ENCODE measurements around the gene CR1L. TPM values are rescaled to one million over a fixed set of nuclear protein-coding genes. Genes with fewer than 3 reads are reported as not detected.

CR1L gene
- total and polyA plus RNA-seq, 2 experiments from 2014 or later = 5.8 to 21.4 TPM

DNA sequence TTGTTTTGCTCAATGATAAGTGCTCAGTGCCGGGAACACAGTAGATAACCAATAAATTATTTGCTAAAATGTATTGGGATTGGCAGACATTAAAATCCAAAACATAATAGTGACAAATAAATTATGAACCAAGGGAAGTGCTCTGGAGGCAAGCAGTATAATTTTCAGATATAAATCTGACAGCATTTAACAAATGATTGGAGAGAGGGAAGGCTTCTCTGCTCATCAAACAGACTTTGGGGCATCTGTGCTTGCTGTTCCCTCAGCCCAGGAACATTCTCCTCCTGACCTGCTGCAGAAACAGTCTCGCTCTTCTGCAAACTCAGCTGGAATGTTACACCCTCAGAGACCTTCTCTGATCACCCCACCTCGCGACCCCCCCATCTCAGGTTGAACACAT lies 109.1 kb downstream of the CR1L start:
- no peak overlapping the region for H3K27ac Mint-ChIP-seq
- no peak overlapping the region for H3K27ac ChIP-seq (ENCODE audit: low read depth)
- H3K36me3 Mint-ChIP-seq (ENCODE audit: low read depth) = peaks cover 28% of the 10 kb centered on the region
- peak overlapping the region; percentile 95 for H3K4me3 ChIP-seq
- H3K9me2 ChIP-seq (ENCODE audit: insufficient read depth) = no peaks in the 10 kb centered on the region
- no peaks in the 10 kb centered on the region for H3F3A ChIP-seq (replicated peaks; ENCODE audit: low read depth)
- H3K4me1 Mint-ChIP-seq = peaks cover 36% of the 10 kb centered on the region
- H3K4me3 Mint-ChIP-seq = peak overlapping the region; percentile 100
- peaks cover 84% of the 10 kb centered on the region for H3K79me2 ChIP-seq (replicated peaks; ENCODE audit: insufficient read depth)
- no peaks in the 10 kb centered on the region for H3K27me3 ChIP-seq (ENCODE audit: insufficient read depth)
- H3K9me3 Mint-ChIP-seq = no peaks in the 10 kb centered on the region
- H3K36me3 ChIP-seq (ENCODE audit: insufficient read depth) = peaks cover 20% of the 10 kb centered on the region
- H3K4me1 ChIP-seq (ENCODE audit: insufficient read depth) = peaks cover 47% of the 10 kb centered on the region
- ATAC-seq = no peak
- DNase-seq (ENCODE audit: low spot score) = no peak
- H2AFZ ChIP-seq = no peak overlapping the region
- peaks cover 6% of the 10 kb centered on the region for H3K27me3 Mint-ChIP-seq (ENCODE audit: insufficient read depth, low read depth, poor library complexity)
- peak overlapping the region; percentile 83 for H3K4me2 ChIP-seq
- no peak for TF ChIP-seq ZNF114 (CRISPR knock-in tag; IDR thresholded peaks at IDR 0.05)
- peaks cover 55% of the 10 kb centered on the region for H4K20me1 ChIP-seq (replicated peaks; ENCODE audit: insufficient read depth)

DNA sequence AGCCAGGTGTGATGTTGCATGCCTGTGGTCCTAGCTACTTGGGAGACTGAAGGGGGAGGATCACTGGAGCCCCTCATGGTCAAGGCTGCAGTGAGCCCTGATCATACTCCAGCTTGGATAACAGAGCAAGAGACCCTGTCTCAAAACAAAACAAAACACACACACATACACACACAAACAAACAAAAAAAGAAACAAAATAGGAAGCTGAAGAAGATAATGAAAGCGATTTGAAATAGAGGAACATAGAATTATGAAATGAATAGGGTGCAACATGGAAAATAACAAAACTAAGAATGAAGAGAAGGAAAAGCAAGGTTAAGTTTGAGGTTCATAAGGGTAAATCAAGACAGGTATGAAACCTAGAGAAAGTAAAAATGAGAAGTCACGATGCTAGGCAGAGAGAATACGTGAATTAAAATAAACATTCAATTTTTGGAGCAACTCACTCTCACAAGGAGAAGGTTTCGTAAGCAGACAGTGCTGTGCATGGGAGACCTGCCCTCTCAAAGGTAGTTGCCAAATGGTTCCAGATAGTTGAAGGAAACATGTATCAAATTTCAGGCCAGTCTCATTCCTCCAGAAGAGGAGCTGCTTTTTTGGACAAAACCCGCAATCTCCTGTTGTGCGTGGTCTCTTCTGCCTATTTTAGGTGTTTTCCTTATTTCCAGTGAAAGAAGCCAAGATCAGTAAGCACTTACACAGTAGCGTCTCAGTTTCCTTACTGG lies 110.2 kb downstream of the CR1L start:
- no peak for DNase-seq (ENCODE audit: low spot score)
- peaks cover 40% of the 10 kb centered on the region for H3K36me3 Mint-ChIP-seq (ENCODE audit: low read depth)
- Histone ChIP-seq H2AFZ (no peak overlapping the region), H3K4me3 (peak overlapping the region; percentile 95), H3K9me2 (ENCODE audit: insufficient read depth) (no peaks in the 10 kb centered on the region), H3K4me1 (ENCODE audit: insufficient read depth) (peaks cover 44% of the 10 kb centered on the region), H3K27me3 (ENCODE audit: insufficient read depth) (no peaks in the 10 kb centered on the region), H3K36me3 (ENCODE audit: insufficient read depth) (peaks cover 32% of the 10 kb centered on the region), H3K79me2 (replicated peaks; ENCODE audit: insufficient read depth) (peaks cover 93% of the 10 kb centered on the region), H3K4me2 (peak overlapping the region; percentile 83), H4K20me1 (replicated peaks; ENCODE audit: insufficient read depth) (peaks cover 57% of the 10 kb centered on the region), H3K27ac (ENCODE audit: low read depth) (no peak overlapping the region), H3F3A (replicated peaks; ENCODE audit: low read depth) (no peaks in the 10 kb centered on the region)
- H3K9me3 Mint-ChIP-seq = no peaks in the 10 kb centered on the region
- H3K4me1 Mint-ChIP-seq = peaks cover 30% of the 10 kb centered on the region
- TF ChIP-seq POLR2AphosphoS5 (IDR thresholded peaks at IDR 0.05; ENCODE audit: low read depth) (no peak), JUNB (IDR thresholded peaks at IDR 0.05; ENCODE audit: unreplicated experiment) (no peak), CREB1 (CRISPR knock-in tag; IDR thresholded peaks at IDR 0.05; ENCODE audit: low read depth) (no peak)
- peaks cover 6% of the 10 kb centered on the region for H3K27me3 Mint-ChIP-seq (ENCODE audit: insufficient read depth, low read depth, poor library complexity)
- ATAC-seq = no peak
- H3K27ac Mint-ChIP-seq = no peak overlapping the region
- H3K4me3 Mint-ChIP-seq = peak overlapping the region; percentile 7; the same call in 2 of the 3 replicates

DNA sequence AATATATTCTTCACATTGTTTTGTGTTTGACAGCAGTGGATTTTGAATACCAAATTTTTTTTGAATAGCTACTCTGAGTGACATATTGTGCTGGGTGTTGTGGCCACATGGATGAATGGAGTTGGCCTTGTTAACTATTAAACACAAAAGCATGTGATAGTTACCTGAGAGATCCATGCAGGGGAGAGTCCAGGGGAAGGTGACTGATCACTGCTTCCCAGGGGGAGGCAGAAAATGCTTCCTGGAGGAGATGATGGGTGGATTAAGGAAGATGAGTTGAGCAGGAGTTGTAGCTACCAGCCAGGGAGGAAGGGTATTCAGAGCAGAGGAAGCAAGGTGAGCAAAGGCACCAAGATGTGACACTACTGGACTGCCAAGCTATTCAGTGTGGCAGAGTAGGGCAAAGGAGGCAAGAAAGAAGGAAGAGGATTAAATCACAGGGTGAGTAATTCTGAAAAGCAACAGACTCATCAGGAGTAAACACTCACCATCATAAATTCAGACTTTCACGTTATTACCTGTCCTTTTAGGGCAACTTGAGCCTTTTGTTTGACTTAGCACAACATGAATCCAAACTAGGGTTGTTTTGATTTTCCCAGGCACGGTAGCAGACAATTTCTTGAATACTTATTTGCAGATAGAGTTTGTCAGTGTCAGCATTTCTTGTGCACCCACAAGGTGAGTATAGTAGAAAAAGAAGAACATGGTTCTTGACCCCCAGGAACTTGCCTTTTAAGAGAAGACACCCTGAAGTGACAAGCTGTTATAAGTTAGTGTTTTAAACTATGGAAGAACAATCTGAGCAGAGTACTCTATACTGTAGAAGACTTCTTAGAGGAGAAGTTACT lies 111.1 kb downstream of the CR1L start:
- Mint-ChIP-seq H3K4me3 (no peak overlapping the region), H3K36me3 (ENCODE audit: low read depth) (peaks cover 49% of the 10 kb centered on the region), H3K9me3 (no peaks in the 10 kb centered on the region), H3K4me1 (peaks cover 27% of the 10 kb centered on the region), H3K27ac (peak overlapping the region; percentile 16; the same call in 1 of the 2 replicates), H3K27me3 (ENCODE audit: insufficient read depth, low read depth, poor library complexity) (peaks cover 6% of the 10 kb centered on the region)
- Histone ChIP-seq H3K27ac (ENCODE audit: low read depth) (no peak overlapping the region), H2AFZ (no peak overlapping the region), H4K20me1 (replicated peaks; ENCODE audit: insufficient read depth) (peaks cover 57% of the 10 kb centered on the region), H3K79me2 (replicated peaks; ENCODE audit: insufficient read depth) (peaks cover 90% of the 10 kb centered on the region), H3K27me3 (ENCODE audit: insufficient read depth) (no peaks in the 10 kb centered on the region), H3K4me3 (no peak overlapping the region), H3K4me1 (ENCODE audit: insufficient read depth) (peaks cover 37% of the 10 kb centered on the region), H3K9me2 (ENCODE audit: insufficient read depth) (no peaks in the 10 kb centered on the region), H3K4me2 (no peak overlapping the region; the same call in 1 of the 2 replicates), H3F3A (replicated peaks; ENCODE audit: low read depth) (no peaks in the 10 kb centered on the region), H3K36me3 (ENCODE audit: insufficient read depth) (peaks cover 39% of the 10 kb centered on the region)
- DNase-seq (ENCODE audit: low spot score) (no peak), ATAC-seq (no peak)
- TF ChIP-seq CREB1 (CRISPR knock-in tag; IDR thresholded peaks at IDR 0.05; ENCODE audit: low read depth) = no peak
- no peak for TF ChIP-seq NANOG (IDR thresholded peaks at IDR 0.05; ENCODE audit: borderline replicate concordance)
